Activated CD4-positive, alpha-beta T cell treated with anti-CD3 and anti-CD28 coated beads, Interleukin-2, amount 50 U/mL, for 1 hour (primary cell): Measurements from ENCODE around the gene AK1.
A peak's percentile ranks its signal among the peaks of the same experiment; 100 is the strongest.

Experiments used
- DNase-seq: peaks from one replicate; pipeline ENCODE4 v3.0.0-alpha.2; 2020

Gene AK1

GRCh38 chr9:127865645-127866464 lies 11.6 kb downstream of the AK1 start:
- no peak for DNase-seq

GRCh38 chr9:127863191-127863621 lies 14.3 kb downstream of the AK1 start:
- no peak for DNase-seq

DNA sequence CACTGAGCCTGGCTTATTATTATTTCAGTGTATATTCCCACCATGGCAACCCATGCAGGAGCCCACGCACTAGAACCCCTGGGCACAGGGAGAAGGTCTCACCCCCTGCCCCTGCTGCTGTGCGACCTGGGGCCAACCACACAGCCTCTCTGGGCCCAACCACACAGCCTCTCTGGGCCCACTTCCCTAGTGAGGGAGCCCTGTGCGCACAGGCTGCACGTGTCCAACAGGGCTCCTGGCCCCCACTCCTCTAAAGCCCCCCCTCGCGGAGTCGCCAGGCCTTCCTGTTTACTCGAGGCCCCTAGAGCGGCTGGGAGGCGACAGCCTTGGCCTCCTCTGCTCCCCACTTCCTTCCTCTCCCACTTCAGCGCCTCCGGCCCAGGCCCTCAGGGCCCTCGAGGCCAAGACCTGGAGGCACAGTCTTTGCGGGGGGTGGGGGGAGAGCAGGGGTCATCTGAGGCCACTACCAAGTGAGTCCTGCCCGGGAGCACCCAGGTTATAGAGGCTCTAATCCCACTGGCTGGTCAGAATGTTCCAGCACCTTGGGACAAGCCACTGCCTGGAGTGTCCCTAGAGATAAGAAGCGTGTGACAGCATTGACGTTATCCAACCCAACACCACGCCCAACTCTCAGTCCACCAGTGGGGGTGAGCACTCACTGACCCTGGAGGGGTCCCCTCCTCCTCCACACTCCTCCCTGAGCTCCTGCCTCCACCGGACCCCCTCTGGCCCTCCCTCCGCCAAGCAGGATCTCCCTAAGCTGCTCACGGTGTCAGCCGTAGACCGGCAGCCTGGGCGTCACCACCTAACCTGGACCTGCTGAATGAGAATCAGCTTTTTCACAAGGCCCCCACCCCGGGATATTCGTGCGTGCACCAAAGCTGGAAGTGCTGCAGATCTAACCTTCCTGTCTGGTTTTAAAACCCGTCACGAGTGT lies 15.1 kb downstream of the AK1 start:
- DNase-seq: peak; percentile 22

DNA sequence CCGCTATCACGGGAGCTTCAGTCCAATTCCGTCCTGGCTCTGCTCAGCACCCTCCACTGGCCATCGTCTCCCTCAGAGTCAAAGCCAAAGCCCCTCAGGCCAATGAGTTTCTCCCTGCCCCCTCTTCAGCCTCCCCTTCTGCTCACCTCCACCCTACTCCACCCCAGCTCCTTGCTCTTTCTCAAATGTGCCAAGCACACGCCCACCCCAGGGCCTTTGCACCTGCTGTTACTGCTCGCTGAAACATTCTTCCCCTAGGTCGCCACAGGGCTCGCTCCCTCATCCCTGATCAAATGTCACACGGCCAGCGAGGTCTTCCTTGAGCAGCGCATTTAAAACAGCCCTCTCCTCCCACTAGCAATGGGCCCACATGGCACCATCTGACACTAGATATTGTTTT lies 16.7 kb downstream of the AK1 start:
- no peak for DNase-seq

GRCh38 chr9:127860260-127860659 lies 17.2 kb downstream of the AK1 start:
- no peak for DNase-seq

DNA sequence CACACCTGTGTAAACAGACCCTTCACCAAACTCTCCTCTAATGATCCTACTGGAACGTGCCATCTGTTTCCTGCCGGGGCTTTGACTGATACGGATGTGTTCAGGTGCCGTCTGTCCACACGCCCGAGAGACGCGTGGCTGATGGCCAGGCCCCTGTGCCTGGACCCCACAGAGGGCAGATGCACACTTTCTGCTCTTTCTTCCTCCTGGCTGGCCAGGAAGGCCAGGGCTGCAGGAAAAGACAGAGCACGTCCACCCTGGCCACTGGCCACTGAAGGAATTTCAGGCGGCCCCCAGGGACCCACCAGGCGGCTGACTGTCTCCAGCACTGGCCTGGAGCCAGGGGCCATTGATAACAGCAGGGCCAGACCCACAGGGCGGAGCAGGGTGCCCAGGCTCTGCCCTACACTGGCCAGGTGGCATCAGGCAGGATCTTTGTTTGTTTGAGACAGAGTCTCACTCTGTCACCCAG lies 19.4 kb downstream of the AK1 start:
- no peak for DNase-seq

DNA sequence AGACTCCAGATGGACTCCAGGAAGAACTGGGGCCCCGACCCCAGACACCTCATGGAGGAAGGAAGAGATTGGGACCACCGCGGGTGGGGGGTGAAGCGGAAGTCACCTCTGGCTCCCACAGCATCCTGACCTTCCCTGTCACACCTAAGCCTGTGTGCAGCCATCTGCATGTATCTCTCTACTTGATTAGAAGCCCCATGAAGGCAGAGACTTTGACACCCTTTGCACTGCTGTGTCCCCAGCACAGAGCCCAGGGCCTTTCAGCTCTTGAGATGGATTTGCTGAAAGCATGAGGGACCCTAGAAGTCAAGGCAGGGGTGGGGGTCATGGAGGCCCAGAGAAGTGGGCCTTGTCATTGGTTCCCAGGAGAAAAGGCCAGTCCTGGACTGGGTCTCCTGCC lies 20.2 kb downstream of the AK1 start:
- no peak for DNase-seq

DNA sequence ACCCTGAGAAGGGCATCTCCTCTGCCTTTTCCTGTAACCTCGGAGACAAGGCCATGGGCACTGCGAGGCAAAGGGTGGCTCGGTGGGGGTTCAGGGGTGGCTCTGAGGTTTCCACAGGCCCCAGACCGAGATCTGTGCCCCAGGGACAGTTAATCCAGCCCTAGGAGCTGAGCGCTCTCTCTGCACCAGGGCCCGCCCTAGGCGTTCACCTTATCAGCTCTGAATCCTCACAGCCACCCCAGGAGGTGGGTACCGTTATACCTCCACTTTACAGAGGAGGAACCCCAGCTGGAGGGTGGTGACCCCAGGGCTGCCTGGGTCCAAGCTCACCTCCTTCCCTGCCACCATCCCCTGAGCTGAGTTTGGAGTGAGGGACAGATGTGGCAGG lies 20.8 kb downstream of the AK1 start:
- no peak for DNase-seq

DNA sequence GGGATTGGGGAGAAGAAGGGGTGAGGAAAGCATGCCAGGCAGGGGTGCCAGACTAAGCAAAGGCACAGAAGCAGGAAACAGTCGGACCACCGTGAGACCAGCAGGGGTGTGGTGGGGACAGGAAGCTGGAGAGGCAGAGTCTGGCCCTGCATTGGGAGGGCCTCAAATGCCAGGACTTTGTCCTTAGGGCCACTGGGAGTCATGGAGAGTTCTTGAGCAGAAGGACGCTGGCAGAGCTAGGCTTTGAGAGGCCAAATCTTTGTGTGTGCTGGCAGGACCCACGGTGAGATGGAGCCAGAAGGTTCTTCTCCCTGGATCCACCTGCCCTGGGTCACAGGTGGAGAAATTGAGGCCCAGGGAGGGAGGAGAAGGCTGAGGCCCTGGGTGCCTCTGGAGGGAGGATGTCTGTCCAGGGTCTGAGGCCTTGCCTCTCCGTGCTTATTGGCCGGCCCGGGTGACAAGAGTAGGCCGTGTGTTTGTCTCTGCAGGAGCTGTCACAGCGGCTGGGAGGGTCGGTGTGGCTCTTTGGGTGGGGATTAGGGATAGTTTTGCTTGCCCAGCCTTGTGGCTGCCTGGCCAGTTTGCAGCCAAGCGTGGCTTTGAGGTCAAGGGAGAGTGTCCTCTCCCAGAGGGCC lies 21.3 kb downstream of the AK1 start:
- no peak for DNase-seq

DNA sequence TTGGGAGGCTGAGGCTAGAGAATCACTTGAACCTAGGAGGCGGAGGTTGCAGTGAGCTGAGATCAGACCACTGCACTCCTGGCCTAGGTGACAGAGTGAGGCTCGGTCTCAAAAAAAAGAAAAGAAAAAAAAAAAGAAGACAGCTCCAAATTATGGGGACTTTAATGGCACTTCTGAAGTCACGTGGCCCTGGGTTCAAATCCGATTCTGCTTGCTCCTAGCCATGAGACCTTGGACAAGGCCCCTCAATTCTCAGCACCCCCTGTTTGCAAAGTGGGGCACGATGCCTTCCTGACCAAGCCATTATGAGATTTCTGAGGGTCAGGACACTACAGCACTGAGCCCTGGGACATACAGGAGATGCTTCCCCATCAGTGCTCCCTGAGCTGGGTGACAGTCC lies 22.0 kb downstream of the AK1 start:
- no peak for DNase-seq

DNA sequence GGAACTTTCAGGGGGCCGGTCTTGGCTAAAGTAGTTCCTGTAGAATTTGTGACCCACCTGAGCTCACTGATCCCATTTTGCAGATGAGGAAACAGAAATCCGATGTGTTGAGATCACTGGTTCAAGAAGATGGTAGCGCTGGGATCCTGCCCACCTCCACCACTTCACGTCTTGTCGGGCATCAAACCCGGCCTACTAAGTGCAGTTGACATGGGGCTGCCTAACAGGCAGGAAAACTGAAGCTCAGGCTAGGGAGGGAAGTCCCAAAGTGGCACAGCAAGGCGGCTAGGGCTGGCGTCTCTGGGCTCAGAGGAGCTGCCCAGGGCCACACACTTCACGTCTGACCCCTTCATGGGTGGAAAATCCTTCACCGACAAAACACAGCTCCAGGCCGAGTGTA lies 22.5 kb downstream of the AK1 start:
- DNase-seq: no peak

- DNase-seq: no peak
Observed at GRCh38 chr9:127854184-127854806, 23.2 kb downstream of the AK1 start, which contains the start of gene ENG. Gene ENG, minus strand, starts transcription at chr9:127854658. Its CDS starts 303 bp downstream, at chr9:127854355.

GRCh38 chr9:127853312-127854183 lies 23.9 kb downstream of the AK1 start:
- no peak for DNase-seq

GRCh38 chr9:127852829-127853228 lies 24.6 kb downstream of the AK1 start:
- no peak for DNase-seq

GRCh38 chr9:127850286-127850830 lies 27.1 kb downstream of the AK1 start:
- no peak for DNase-seq

DNA sequence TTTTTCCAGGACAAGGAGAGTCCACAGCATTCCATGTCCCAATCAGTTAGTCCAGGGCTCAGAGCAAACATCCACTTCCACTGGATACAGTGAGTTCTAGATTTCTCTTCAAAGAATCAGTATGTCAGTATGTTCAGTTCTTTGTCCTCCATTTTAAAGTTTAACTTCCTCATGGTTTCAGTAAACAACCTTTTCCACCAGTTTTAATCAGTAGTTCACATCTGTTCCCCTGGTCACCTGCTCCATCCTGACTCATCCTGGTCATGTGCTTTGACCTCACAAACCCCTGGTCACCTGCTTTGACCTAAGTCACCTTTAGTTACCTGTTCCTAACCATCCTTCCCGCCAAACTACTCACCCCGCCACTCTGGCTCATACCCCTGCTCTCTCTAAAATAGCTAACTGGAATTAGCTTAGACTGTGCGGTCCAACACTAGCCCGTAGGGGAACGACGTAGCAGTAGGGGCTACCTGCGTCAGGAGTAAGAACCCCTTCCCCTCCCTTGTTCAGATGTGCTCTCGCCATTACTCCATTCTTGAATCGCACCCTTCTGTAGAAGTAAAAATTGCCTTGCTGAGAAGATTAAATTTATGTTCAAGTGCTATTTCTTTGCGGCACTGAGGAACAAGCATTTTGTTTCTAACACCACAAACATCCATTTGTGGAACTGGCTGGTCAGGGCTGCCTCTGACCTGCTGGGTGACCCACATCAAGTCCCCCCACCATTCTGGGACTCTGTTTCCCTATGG lies 28.5 kb downstream of the AK1 start:
- DNase-seq: no peak

DNA sequence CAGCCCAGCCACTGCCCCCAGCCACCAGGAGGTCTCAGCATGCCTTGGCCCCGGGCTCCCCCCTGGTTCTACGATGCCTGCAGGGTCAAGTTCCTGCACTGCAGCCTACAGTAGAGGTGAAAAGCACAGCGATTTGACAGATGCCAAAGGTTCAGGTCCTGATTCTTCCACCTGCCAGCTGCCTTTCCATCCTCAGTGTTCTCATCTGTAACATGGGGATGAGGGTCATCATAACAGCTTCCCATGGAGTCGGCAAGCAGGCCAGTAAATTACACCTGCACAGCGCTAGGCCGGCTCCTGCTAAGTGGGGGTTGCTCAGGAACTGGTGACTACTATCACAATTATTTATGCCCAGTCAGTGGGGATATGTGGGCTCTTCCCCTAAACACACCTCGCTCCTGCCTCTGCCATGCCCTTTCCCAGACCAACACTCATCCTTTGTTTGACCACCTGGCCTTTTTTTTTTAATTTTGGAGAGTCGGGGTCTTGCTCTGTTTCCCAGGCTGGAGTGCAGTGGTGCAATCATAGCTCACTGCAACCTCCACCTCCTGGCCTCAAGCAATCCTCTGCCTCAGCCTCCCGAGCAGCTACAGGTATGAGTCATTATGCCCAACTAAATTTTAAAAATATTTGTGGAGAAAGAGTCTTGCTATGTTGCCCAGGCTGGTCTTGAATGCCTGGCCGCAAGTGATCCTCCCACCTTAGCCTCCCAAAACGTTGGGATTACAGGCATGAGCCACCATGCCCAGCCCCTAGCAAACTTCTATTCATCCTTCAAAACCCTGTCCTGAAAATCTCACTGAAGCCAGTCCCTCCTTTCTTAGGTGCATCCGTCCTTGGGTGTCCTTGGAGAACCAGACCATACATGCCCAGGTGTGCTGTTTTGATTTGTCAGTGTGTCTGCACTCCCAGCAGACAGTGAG lies 29.4 kb downstream of the AK1 start:
- no peak for DNase-seq

- DNase-seq: no peak
Observed at GRCh38 chr9:127847178-127847510, 30.3 kb downstream of the AK1 start.

GRCh38 chr9:127846443-127847177 lies 30.9 kb downstream of the AK1 start:
- DNase-seq: no peak
